PFSK-1 (cell line): ENCODE measurements around the gene DNAH6.

Source experiments
- FOXP2 ChIP-seq: optimal IDR thresholded peaks from 2 replicates; pipeline ENCODE3; 2011; ENCODE audit warnings: borderline replicate concordance, control low read depth, inconsistent platforms; ENCODE audit not compliant: insufficient read depth; ENCODE audit errors: extremely low read length, extremely low read depth
- POLR2AphosphoS5 ChIP-seq: IDR thresholded peaks from 2 replicates; pipeline ENCODE4 v1.6.1; 2012; ENCODE audit warnings: low read depth, mild to moderate bottlenecking, control low read depth, low read length, moderate library complexity
- SIN3A ChIP-seq: IDR thresholded peaks from 2 replicates; pipeline ENCODE4 v1.6.1; 2012; ENCODE audit warnings: mild to moderate bottlenecking, low read length, moderate library complexity, borderline replicate concordance; ENCODE audit not compliant: insufficient read depth
- TAF1 ChIP-seq: IDR thresholded peaks from 2 replicates; pipeline ENCODE4 v1.6.1; 2012; ENCODE audit warnings: low read length, control low read depth, borderline replicate concordance; ENCODE audit not compliant: insufficient read depth
- TF ChIP-seq, protein P1 (sequence below), 2 experiments: IDR thresholded peaks; 2 replicates each; pipeline versions ENCODE4 v1.6.1 to v1.8.0; 2011 to 2012; ENCODE audit warnings: low read depth in 2 of 2, low read length in 2 of 2, control low read depth in 1 of 2, inconsistent platforms in 1 of 2, mild to moderate bottlenecking in 1 of 2, moderate library complexity in 1 of 2; ENCODE audit not compliant: insufficient read depth in 1 of 2

Gene DNAH6

DNA sequence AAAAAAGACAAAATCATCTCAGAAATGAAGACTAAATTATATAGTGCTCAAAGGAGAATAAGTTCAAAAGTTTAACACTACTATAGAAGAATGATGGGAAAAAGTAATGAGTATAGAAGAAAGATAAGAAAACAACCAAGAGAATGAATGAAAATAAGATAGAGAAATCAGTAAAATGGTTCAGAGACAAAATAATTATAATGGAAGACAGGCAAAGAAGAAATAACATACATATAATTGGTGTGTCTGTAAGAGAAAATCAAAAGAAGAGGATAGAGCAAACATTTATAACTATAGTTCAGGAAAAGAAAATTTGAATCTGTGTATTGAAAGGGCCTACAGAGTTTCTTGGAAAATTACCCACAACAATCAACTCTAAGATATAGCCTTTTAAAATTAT lies 43.5 kb downstream of the DNAH6 start:
- TF ChIP-seq FOXP2, result no peak
- TF ChIP-seq POLR2AphosphoS5, result no peak
- no peak for TF ChIP-seq TAF1
- no peak for TF ChIP-seq SIN3A
- TF ChIP-seq, protein P1, sequence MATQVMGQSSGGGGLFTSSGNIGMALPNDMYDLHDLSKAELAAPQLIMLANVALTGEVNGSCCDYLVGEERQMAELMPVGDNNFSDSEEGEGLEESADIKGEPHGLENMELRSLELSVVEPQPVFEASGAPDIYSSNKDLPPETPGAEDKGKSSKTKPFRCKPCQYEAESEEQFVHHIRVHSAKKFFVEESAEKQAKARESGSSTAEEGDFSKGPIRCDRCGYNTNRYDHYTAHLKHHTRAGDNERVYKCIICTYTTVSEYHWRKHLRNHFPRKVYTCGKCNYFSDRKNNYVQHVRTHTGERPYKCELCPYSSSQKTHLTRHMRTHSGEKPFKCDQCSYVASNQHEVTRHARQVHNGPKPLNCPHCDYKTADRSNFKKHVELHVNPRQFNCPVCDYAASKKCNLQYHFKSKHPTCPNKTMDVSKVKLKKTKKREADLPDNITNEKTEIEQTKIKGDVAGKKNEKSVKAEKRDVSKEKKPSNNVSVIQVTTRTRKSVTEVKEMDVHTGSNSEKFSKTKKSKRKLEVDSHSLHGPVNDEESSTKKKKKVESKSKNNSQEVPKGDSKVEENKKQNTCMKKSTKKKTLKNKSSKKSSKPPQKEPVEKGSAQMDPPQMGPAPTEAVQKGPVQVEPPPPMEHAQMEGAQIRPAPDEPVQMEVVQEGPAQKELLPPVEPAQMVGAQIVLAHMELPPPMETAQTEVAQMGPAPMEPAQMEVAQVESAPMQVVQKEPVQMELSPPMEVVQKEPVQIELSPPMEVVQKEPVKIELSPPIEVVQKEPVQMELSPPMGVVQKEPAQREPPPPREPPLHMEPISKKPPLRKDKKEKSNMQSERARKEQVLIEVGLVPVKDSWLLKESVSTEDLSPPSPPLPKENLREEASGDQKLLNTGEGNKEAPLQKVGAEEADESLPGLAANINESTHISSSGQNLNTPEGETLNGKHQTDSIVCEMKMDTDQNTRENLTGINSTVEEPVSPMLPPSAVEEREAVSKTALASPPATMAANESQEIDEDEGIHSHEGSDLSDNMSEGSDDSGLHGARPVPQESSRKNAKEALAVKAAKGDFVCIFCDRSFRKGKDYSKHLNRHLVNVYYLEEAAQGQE (IDR thresholded peaks at IDR 0.05; ENCODE audit: insufficient read depth in 1 of 2, low read depth in 2 of 2, low read length in 2 of 2), result no peak

DNA sequence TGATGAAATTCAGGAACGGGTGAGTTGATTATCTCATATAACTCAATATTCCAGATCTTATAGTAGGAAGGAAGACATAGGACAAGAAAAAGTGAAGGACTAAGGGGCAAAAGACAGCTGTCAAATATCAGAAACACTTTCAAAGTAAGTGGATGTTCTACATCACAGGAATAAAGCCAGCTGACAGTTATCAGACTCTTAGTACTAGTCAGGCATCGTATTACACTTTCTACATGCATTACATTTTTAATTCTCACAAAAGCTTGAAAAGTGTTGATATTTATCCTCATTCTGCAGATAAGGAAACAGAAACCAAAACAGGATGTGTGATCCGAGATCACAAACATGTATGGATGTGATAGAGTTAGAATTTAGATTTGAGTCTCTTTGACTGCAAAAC lies 63.4 kb downstream of the DNAH6 start:
- TF ChIP-seq TAF1, result no peak
- no peak for TF ChIP-seq FOXP2
- TF ChIP-seq, protein P1 (IDR thresholded peaks at IDR 0.05; ENCODE audit: insufficient read depth in 1 of 2, low read depth in 2 of 2, low read length in 2 of 2), result no peak

DNA sequence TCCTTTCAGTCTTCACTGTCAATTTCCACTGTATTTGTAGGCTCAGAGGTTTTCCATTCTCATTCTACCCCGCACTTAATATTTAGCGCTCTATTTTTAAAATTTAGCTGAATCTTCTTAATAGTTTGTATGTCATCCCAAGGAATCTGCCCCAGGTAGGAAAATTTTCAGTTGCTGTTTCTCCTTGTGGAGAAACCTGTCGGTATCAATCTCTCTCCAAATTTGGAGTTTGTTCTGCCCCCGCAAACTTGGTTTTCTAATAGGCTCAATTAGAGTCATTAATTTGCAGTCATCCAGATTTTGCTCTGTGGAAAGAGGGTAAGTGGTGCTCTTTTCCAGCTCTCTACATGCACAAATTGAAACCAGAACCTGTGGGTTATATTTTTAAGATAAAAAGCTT lies 87.6 kb downstream of the DNAH6 start:
- TF ChIP-seq TAF1 (no peak), FOXP2 (no peak), SIN3A (no peak), POLR2AphosphoS5 (no peak)
- TF ChIP-seq, protein P1 (IDR thresholded peaks at IDR 0.05; ENCODE audit: insufficient read depth in 1 of 2, low read depth in 2 of 2, low read length in 2 of 2), result no peak

DNA sequence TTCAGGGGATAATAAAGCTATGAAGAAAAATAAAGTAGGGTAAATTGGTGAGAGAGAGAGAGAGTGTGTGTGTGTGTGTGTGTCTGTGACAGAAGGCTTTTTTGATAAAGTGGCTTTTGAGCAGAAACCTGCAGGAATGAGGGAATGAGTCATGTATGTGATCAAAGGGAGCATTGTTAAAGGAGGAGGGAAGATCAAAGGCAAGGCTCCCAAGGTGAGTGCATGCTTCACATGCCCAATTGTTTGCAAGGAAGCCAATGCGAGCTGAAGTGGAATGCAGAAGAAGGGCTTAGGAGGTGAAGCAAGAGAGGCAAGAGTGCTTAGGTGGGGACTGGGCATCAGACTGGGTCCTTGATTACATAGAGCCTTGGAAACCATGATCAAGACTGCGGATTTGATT lies 96.8 kb downstream of the DNAH6 start:
- TF ChIP-seq SIN3A (no peak), TAF1 (no peak), POLR2AphosphoS5 (no peak), FOXP2 (no peak)
- TF ChIP-seq, protein P1 (IDR thresholded peaks at IDR 0.05; ENCODE audit: insufficient read depth in 1 of 2, low read depth in 2 of 2, low read length in 2 of 2), result no peak

DNA sequence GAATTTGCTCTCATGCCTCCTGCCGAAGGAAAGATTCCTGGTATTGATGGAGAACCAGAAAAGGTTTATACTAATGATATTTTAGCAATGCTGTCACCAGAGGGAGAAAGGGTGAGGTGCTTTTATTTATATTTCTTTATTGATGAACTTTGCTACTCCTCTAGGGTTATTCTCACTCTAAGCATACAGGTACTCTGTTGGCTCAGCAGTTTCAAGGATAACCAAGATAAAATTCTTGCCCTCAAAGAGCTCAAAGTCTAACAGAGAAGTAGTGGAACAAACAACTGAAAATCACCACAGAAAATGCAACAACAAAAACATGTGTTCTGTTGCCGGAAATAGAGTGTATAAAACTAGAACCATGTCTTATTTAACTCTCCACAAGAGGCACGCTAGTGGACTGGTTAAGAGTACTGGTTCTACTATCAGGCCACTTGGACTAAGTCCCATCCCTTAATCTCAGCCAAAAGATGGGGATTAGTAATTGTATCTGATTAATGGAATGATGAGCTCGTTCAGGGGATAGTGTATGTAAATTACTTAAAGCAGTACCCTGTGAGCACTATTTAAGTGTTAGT lies 103.6 kb downstream of the DNAH6 start:
- TF ChIP-seq SIN3A (no peak), POLR2AphosphoS5 (no peak), FOXP2 (no peak), TAF1 (no peak)
- TF ChIP-seq, protein P1 (IDR thresholded peaks at IDR 0.05; ENCODE audit: insufficient read depth in 1 of 2, low read depth in 2 of 2, low read length in 2 of 2), result no peak
